Adrenal gland (tissue), 12 donors: Measurements from ENCODE around the gene ARHGEF28. TPM values are rescaled to one million over a fixed set of nuclear protein-coding genes. Genes with fewer than 3 reads are reported as not detected.

Experiments used
- DNase-seq, 7 donors: peaks; one replicate each; pipeline ENCODE4 v3.0.0-alpha.2; 2019 to 2020
- H3K27ac ChIP-seq, 5 donors: fragments of 200-600 bp; sonication (generic) in 4 of 5; 1 replicate in 3 of 5; 2 replicates in 2 of 5; pipeline versions ENCODE4 v1.5.1 to v1.8.0; 2016 to 2020; ENCODE audit warnings: mild to moderate bottlenecking in 1 of 5
- H3K27me3 ChIP-seq: fragments of 200-600 bp; 2 replicates; pipeline ENCODE4 v1.8.0; 2021
- H3K36me3 ChIP-seq, 2 donors: fragments of 200-600 bp; replicated peaks in 1 of 2; 1 replicate in 1 of 2; 2 replicates in 1 of 2; pipeline versions ENCODE4 v1.5.1 to v1.8.0; 2018 to 2022
- H3K4me1 ChIP-seq, 2 donors: fragments of 200-600 bp; replicated peaks in 1 of 2; 1 replicate in 1 of 2; 2 replicates in 1 of 2; pipeline versions ENCODE4 v1.5.1 to v1.8.0; 2018 to 2021
- H3K4me3 ChIP-seq, 4 donors: fragments of 200-600 bp; sonication (generic) in 3 of 4; one replicate each; pipeline ENCODE4 v1.5.1; 2016 to 2018
- H3K9me3 ChIP-seq, 3 donors: fragments of 200-600 bp; sonication (generic) in 1 of 3; replicated peaks in 1 of 3; 1 replicate in 2 of 3; 2 replicates in 1 of 3; pipeline versions ENCODE4 v1.5.1 to v1.8.0; 2016 to 2021
- CTCF ChIP-seq, 6 experiments: fragments of 450-650 bp in 4 of 6; fragments of 200-600 bp in 2 of 6; sonication (generic) in 1 of 6; IDR thresholded peaks; 1 replicate in 5 of 6; 2 replicates in 1 of 6; pipeline versions ENCODE4 v1.5.1 to v1.8.0; 2016 to 2021; ENCODE audit warnings: antibody characterized with exemption in 6 of 6, mild to moderate bottlenecking in 2 of 6, moderate library complexity in 1 of 6
- POLR2A ChIP-seq, 2 donors: fragments of 450-650 bp; IDR thresholded peaks; one replicate each; pipeline ENCODE4 v1.6.1; 2017; ENCODE audit warnings: antibody characterized with exemption in 2 of 2, mild to moderate bottlenecking in 2 of 2, moderate library complexity in 1 of 2
- WGBS, 4 donors: extraction: QIAGEN DNeasy Blood & Tissue Kit in 2 of 4; methylation state at CpG; one replicate each; pipeline versions ENCODE4 v1.1.5 to v1.1.7; 2013 to 2017; 5-methylcytosine and 5-hydroxymethylcytosine counted together
- intact Hi-C, 2 donors: fragments of 100-400 bp; cut with DNase I; formaldehyde crosslinking; loops; one replicate each; pipeline versions ENCODE4 v1.14.1 to v1.15.0; 2022 to 2023
- polyA plus RNA-seq, 3 donors: library from polyadenylated mRNA; stranded (reverse); fragments of 200-250 nt in 2 of 3; fragments of 350-450 nt in 1 of 3; fragmentation: Illumina TruSeq in 1 of 3; extraction: RNeasy Lipid Tissue Mini Kit (QIAGEN cat#74804) in 1 of 3; gene quantifications; one replicate each; pipeline ENCODE4 v1.2.3, GENCODE V29; 2013 to 2014
- total RNA-seq, 9 donors: library from RNA; depleted of rRNA in 4 of 9; stranded (reverse); fragments of >200 nt in 4 of 9; fragments of 120-200 nt in 1 of 9; fragmentation: NEBNext Ultra II Directional in 1 of 9; extraction: Animal tissue kit (Norgen Biotek cat#: 25700) in 1 of 9; gene quantifications; one replicate each; pipeline versions ENCODE4 v1.1.0 to v1.2.4, GENCODE V29; 2013 to 2023
- donor health status: healthy with polysubstance abuse.
- donor health status: Bipolar disorder and iron deficiency.
- donor health status: DM: yes; HTN: yes; CAD: no.
- donor health status: DM: no; HTN: no; CAD: no.
- donor health status: DM: no; HTN: no; CAD: no.
- donor health status: DM: yes; HTN: yes; CAD: no.

The ARHGEF28 gene
- total and polyA plus RNA-seq, 12 donors: 25.3 to 138 (median 42.4) TPM

GRCh38 chr5:73922875-73923557 lies 297.0 kb downstream of the ARHGEF28 start:
- Histone ChIP-seq H3K27me3 (no peaks in the 10 kb centered on the region), H3K9me3 (no peaks in the 10 kb centered on the region), H3K36me3 (no peaks in the 10 kb centered on the region), H3K4me3 (no peak overlapping the region), H3K4me1 (peaks cover 0 to 10% of the 10 kb centered on the region in 2 donors), H3K27ac (no peak overlapping the region)
- TF ChIP-seq POLR2A (IDR thresholded peaks at IDR 0.05) (no peak), CTCF (IDR thresholded peaks at IDR 0.05) (no peak)
- no peak for DNase-seq
- intact Hi-C loops: no loop called here
- WGBS, 4 donors: 84 to 89% (median 85%) methylated on average over 7 of the region's 7 CpGs

GRCh38 chr5:73928476-73929070 lies 302.6 kb downstream of the ARHGEF28 start:
- H3K36me3 ChIP-seq: no peaks in the 10 kb centered on the region
- no peak overlapping the region for H3K27ac ChIP-seq
- no peaks in the 10 kb centered on the region for H3K4me1 ChIP-seq
- TF ChIP-seq POLR2A (IDR thresholded peaks at IDR 0.05) (no peak), CTCF (IDR thresholded peaks at IDR 0.05) (no peak)
- no peak for DNase-seq
- no peaks in the 10 kb centered on the region for H3K27me3 ChIP-seq
- no peak overlapping the region for H3K4me3 ChIP-seq
- 92 to 99% (median 95%) methylated on average over 7 of the region's 7 CpGs for WGBS, 4 donors
- intact Hi-C loops: no loop called here
- H3K9me3 ChIP-seq: no peaks in the 10 kb centered on the region

- 69 to 82% (median 77%) methylated on average over 4 of the region's 4 CpGs for WGBS, 4 donors
- intact Hi-C loops: no loop called here
- no peak overlapping the region for H3K4me3 ChIP-seq
- H3K27me3 ChIP-seq: no peaks in the 10 kb centered on the region
- no peaks in the 10 kb centered on the region for H3K9me3 ChIP-seq
- no peaks in the 10 kb centered on the region for H3K36me3 ChIP-seq
- DNase-seq: no peak
- H3K27ac ChIP-seq: no peak overlapping the region
- H3K4me1 ChIP-seq: no peaks in the 10 kb centered on the region
- TF ChIP-seq CTCF (IDR thresholded peaks at IDR 0.05): no peak
- TF ChIP-seq POLR2A (IDR thresholded peaks at IDR 0.05): no peak
Observed at GRCh38 chr5:73935719-73936118, 309.7 kb downstream of the ARHGEF28 start.

- DNase-seq: no peak
- Histone ChIP-seq H3K27me3 (no peaks in the 10 kb centered on the region), H3K36me3 (no peaks in the 10 kb centered on the region), H3K9me3 (no peaks in the 10 kb centered on the region), H3K4me1 (no peaks in the 10 kb centered on the region), H3K27ac (no peak overlapping the region), H3K4me3 (no peak overlapping the region)
- intact Hi-C loops: no loop called here
- no peak for TF ChIP-seq CTCF (IDR thresholded peaks at IDR 0.05)
- TF ChIP-seq POLR2A (IDR thresholded peaks at IDR 0.05): no peak
- WGBS, 4 donors: 87 to 91% (median 90%) methylated on average over 5 of the region's 5 CpGs
Observed at GRCh38 chr5:73938280-73938937, 312.4 kb downstream of the ARHGEF28 start.
